ENCODE results near the gene AHNAK2. TPM values are rescaled to one million over a fixed set of nuclear protein-coding genes. Genes with fewer than 3 reads are reported as not detected.

Gene AHNAK2
- total RNA-seq, 1 experiment from 2014 or later = 45.0 TPM

GRCh38 chr14:104979758-104980610, 1.8 kb upstream of the AHNAK2 start:
- Histone ChIP-seq H4K20me1 (ENCODE audit: insufficient read depth) (no peaks in the 10 kb centered on the region), H3K27me3 (ENCODE audit: insufficient read depth, low read length) (no peaks in the 10 kb centered on the region), H3K9me3 (ENCODE audit: control insufficient read depth in 1 of 2, insufficient read depth in 1 of 2, low read depth in 1 of 2, low read length in 2 of 2) (no peaks in the 10 kb centered on the region), H3K4me1 (ENCODE audit: control insufficient read depth in 1 of 2, insufficient read depth in 2 of 2, low read length in 2 of 2) (peaks cover 43 to 59% of the 10 kb centered on the region in 2 experiments), H3K9ac (ENCODE audit: low read length) (no peak overlapping the region), H3K4me2 (ENCODE audit: low read length) (peak overlapping the region; percentile 38), H3K79me2 (ENCODE audit: insufficient read depth, low read length) (peaks cover 4% of the 10 kb centered on the region; the same call in 1 of the 2 replicates), H3K27ac (ENCODE audit: low read depth, low read length) (peak overlapping the region; percentile 34; the same call in 1 of the 2 replicates), H3K36me3 (ENCODE audit: control insufficient read depth in 1 of 2, insufficient read depth in 2 of 2, low read length in 2 of 2) (no peaks in the 10 kb centered on the region), H2AFZ (ENCODE audit: low read depth, low read length, poor library complexity, severe bottlenecking) (no peak overlapping the region), H3K9me2 (ENCODE audit: insufficient read depth) (no peaks in the 10 kb centered on the region), H3K4me3 (replicated peaks in 1 of 2; ENCODE audit: low read depth in 1 of 2, low read length in 2 of 2) (no peak overlapping the region)
- ChIA-PET RAD21 (ENCODE audit: low non-redundant PET in 1 of 2, low total read pairs in 2 of 2, uncharacterized antibody in 2 of 2, unreplicated experiment in 2 of 2) (interaction anchor here in 1 of 2 experiments (0.6 to 0.7 kb wide), 2 partner anchors 113 to 863 kb away, joined by 3 to 5 read pairs; no protein-coding TSS in a partner anchor), CTCF (no interaction called here), POLR2A (interaction anchor here (0.7 kb wide), 1 partner anchor 841 kb away, joined by 3 read pairs; no protein-coding TSS in a partner anchor)
- peak; percentile 17; the same call in 1 of the 2 replicates for ATAC-seq
- intact Hi-C loops (cut with micrococcal nuclease) = loop anchor here (10.0 kb wide), 1 partner anchor 185 kb away; the partner anchor contains the start of gene JAG2
- BruUV-seq (replicated peaks) = no TSS peak
- TF ChIP-seq SP1 (IDR thresholded peaks at IDR 0.05; ENCODE audit: low read depth) (no peak), TCF7L2 (IDR thresholded peaks at IDR 0.05; ENCODE audit: borderline replicate concordance, extremely low read depth, insufficient read depth, insufficient read length) (no peak), POLR2AphosphoS5 (IDR thresholded peaks at IDR 0.05; ENCODE audit: low read depth, low read length) (peak; percentile 66), YY1 (IDR thresholded peaks at IDR 0.05; ENCODE audit: extremely low read depth, insufficient replicate concordance, low read depth, low read length) (no peak), POLR2A (IDR thresholded peaks at IDR 0.05; ENCODE audit: borderline replicate concordance, extremely low read depth, insufficient read depth, insufficient read length) (no peak), CEBPB (IDR thresholded peaks at IDR 0.05; ENCODE audit: low read depth) (no peak)
- DNase-seq (ENCODE audit: low read depth, low spot score) = no peak

Measured in HCT116 (cell line).